ENCODE results near the gene GCAT. TPM values are rescaled to one million over a fixed set of nuclear protein-coding genes. Genes with fewer than 3 reads are reported as not detected.

The GCAT gene
- total and polyA plus RNA-seq, 2 of the 13 experiments (the other 11 are each of a cell fraction or from before 2014, with no cell fraction given) = 28.0 to 50.3 TPM

GRCh38 chr22:37817705-37818408, 10.1 kb downstream of the GCAT start (continued):
- TF ChIP-seq ZNF407 (CRISPR knock-in tag; IDR thresholded peaks at IDR 0.05; ENCODE audit: not compliant biosample characterization) (no peak), TSC22D2 (CRISPR knock-in tag; IDR thresholded peaks at IDR 0.05; ENCODE audit: borderline replicate concordance) (0 out of 2 replicates have a peak, but pooled peaks have one; percentile 72), HMGXB3 (CRISPR knock-in tag; IDR thresholded peaks at IDR 0.05; ENCODE audit: borderline replicate concordance) (peak; percentile 93), KLF9 (CRISPR knock-in tag; IDR thresholded peaks at IDR 0.05; ENCODE audit: low read depth) (peak; percentile 53; the same call in 1 of the 2 replicates), ZNF354B (CRISPR knock-in tag; IDR thresholded peaks at IDR 0.05) (no peak), MIXL1 (CRISPR knock-in tag; IDR thresholded peaks at IDR 0.05) (peak; percentile 62; the same call in 1 of the 2 replicates), ZBTB25 (CRISPR knock-in tag; IDR thresholded peaks at IDR 0.05) (peak; percentile 87), ELK4 (CRISPR knock-in tag; IDR thresholded peaks at IDR 0.05; ENCODE audit: borderline replicate concordance) (no peak), RBM39 (IDR thresholded peaks at IDR 0.05; ENCODE audit: low read depth, low read length, poor library complexity, severe bottlenecking) (no peak), ZNF326 (CRISPR knock-in tag; IDR thresholded peaks at IDR 0.05; ENCODE audit: borderline replicate concordance) (no peak), ZNF782 (CRISPR knock-in tag; IDR thresholded peaks at IDR 0.05; ENCODE audit: borderline replicate concordance) (peak; percentile 25; the same call in 1 of the 2 replicates)
